Liver (tissue), 9 donors: ENCODE data around the gene ZNF467. TPM values are rescaled to one million over a fixed set of nuclear protein-coding genes. Genes with fewer than 3 reads are reported as not detected.

Source experiments
- DNase-seq: peaks from one replicate; pipeline ENCODE4 v3.0.0-alpha.2; 2017; ENCODE audit warnings: low spot score
- H3K27ac ChIP-seq, 2 donors: one replicate each; pipeline ENCODE4 v1.7.0; 2013; ENCODE audit warnings: inconsistent platforms in 2 of 2, low read length in 2 of 2, control low read depth in 1 of 2, low read depth in 1 of 2, mild to moderate bottlenecking in 1 of 2
- H3K27me3 ChIP-seq, 4 donors: one replicate each; pipeline versions ENCODE4 v1.6.1 to v1.7.0; 2013; ENCODE audit warnings: low read length in 3 of 4, inconsistent platforms in 1 of 4, mild to moderate bottlenecking in 1 of 4, moderate library complexity in 1 of 4; ENCODE audit not compliant: control insufficient read depth in 4 of 4, insufficient read depth in 4 of 4
- H3K36me3 ChIP-seq, 4 donors: one replicate each; pipeline versions ENCODE4 v1.6.1 to v1.7.0; 2013; ENCODE audit warnings: low read length in 3 of 4, mild to moderate bottlenecking in 3 of 4, low read depth in 1 of 4, moderate library complexity in 1 of 4; ENCODE audit not compliant: control insufficient read depth in 4 of 4, insufficient read depth in 3 of 4
- H3K4me1 ChIP-seq, 4 donors: one replicate each; pipeline versions ENCODE4 v1.6.1 to v1.7.0; 2013; ENCODE audit warnings: low read length in 3 of 4, mild to moderate bottlenecking in 3 of 4, moderate library complexity in 1 of 4; ENCODE audit not compliant: control insufficient read depth in 4 of 4, insufficient read depth in 4 of 4
- H3K4me3 ChIP-seq, 3 donors: one replicate each; pipeline versions ENCODE4 v1.6.1 to v1.7.0; 2013; ENCODE audit warnings: low read length in 3 of 3, control low read depth in 1 of 3, low read depth in 1 of 3, mild to moderate bottlenecking in 1 of 3
- H3K9ac ChIP-seq, 2 donors: one replicate each; pipeline ENCODE4 v1.7.0; 2013; ENCODE audit warnings: low read length in 2 of 2, mild to moderate bottlenecking in 2 of 2, moderate library complexity in 2 of 2, control low read depth in 1 of 2, low read depth in 1 of 2
- H3K9me3 ChIP-seq, 4 donors: one replicate each; pipeline versions ENCODE4 v1.6.1 to v1.7.0; 2013; ENCODE audit warnings: low read length in 3 of 4; ENCODE audit not compliant: control insufficient read depth in 4 of 4
- EGR1 ChIP-seq, 2 donors: IDR thresholded peaks; 2 replicates each; pipeline ENCODE4 v1.6.1; 2016 to 2018; ENCODE audit warnings: antibody characterized with exemption in 2 of 2, low read depth in 2 of 2
- FOXA1 ChIP-seq: IDR thresholded peaks from 2 replicates; pipeline ENCODE4 v1.6.1; 2016; ENCODE audit warnings: antibody characterized with exemption
- FOXA2 ChIP-seq: IDR thresholded peaks from 2 replicates; pipeline ENCODE4 v1.6.1; 2016; ENCODE audit warnings: antibody characterized with exemption
- GABPA ChIP-seq, 2 donors: IDR thresholded peaks in 1 of 2; conservative IDR thresholded peaks in 1 of 2; 2 replicates each; pipeline ENCODE4 v1.6.1; 2016; ENCODE audit warnings: antibody characterized with exemption in 2 of 2, mild to moderate bottlenecking in 1 of 2, moderate library complexity in 1 of 2
- HNF4A ChIP-seq, 2 donors: conservative IDR thresholded peaks; 2 replicates each; pipeline ENCODE4 v1.6.1; 2016; ENCODE audit warnings: antibody characterized with exemption in 2 of 2, mild to moderate bottlenecking in 2 of 2
- HNF4G ChIP-seq: IDR thresholded peaks from 2 replicates; pipeline ENCODE4 v1.6.1; 2016; ENCODE audit warnings: antibody characterized with exemption
- NR2F2 ChIP-seq: IDR thresholded peaks from 2 replicates; pipeline ENCODE4 v1.6.1; 2016; ENCODE audit warnings: antibody characterized with exemption
- RAD21 ChIP-seq, 2 donors: IDR thresholded peaks; 2 replicates each; pipeline ENCODE4 v1.6.1; 2016; ENCODE audit warnings: antibody characterized with exemption in 2 of 2, mild to moderate bottlenecking in 2 of 2
- RXRA ChIP-seq, 2 donors: IDR thresholded peaks; 2 replicates each; pipeline ENCODE4 v1.6.1; 2017 to 2018; ENCODE audit warnings: antibody characterized with exemption in 2 of 2, mild to moderate bottlenecking in 1 of 2
- SP1 ChIP-seq: IDR thresholded peaks from 2 replicates; pipeline ENCODE4 v1.6.1; 2018; ENCODE audit warnings: antibody characterized with exemption, mild to moderate bottlenecking
- TAF1 ChIP-seq: conservative IDR thresholded peaks from 2 replicates; pipeline ENCODE4 v1.6.1; 2016; ENCODE audit warnings: antibody characterized with exemption, mild to moderate bottlenecking
- YY1 ChIP-seq: IDR thresholded peaks from 2 replicates; pipeline ENCODE4 v1.6.1; 2016; ENCODE audit warnings: antibody characterized with exemption, mild to moderate bottlenecking
- WGBS: extraction: QIAGEN DNeasy Blood & Tissue Kit; methylation state at CpG from one replicate; pipeline ENCODE4 v1.1.7; 2013; 5-methylcytosine and 5-hydroxymethylcytosine counted together
- polyA plus RNA-seq, 2 donors: library from polyadenylated mRNA; stranded (reverse) in 1 of 2; unstranded in 1 of 2; fragments of 200-250 nt in 1 of 2; fragments of >200 nt in 1 of 2; fragmentation: Nextera tagmentation in 1 of 2; extraction: Ambion mirVana in 1 of 2; gene quantifications; one replicate each; pipeline versions ENCODE4 v1.2.1 to v1.2.3, GENCODE V29; 2013 to 2015
- total RNA-seq, 2 donors: library from RNA; depleted of rRNA; stranded (reverse); fragments of >200 nt; gene quantifications; one replicate each; pipeline ENCODE4 v1.2.3, GENCODE V29; 2014
- TF ChIP-seq, protein P1 (sequence below): IDR thresholded peaks from 2 replicates; pipeline ENCODE4 v1.6.1; 2016; ENCODE audit warnings: antibody characterized with exemption
- TF ChIP-seq, protein P2 (sequence below): fragments of 150-350 bp; IDR thresholded peaks from 2 replicates; pipeline ENCODE4 v1.5.1; 2017; ENCODE audit warnings: improper control_type of control experiment, low read depth, low read length; ENCODE audit not compliant: missing input control
- TF ChIP-seq, protein P3 (sequence below): IDR thresholded peaks from 2 replicates; pipeline ENCODE4 v1.6.1; 2016; ENCODE audit warnings: antibody characterized with exemption
- donor health status: healthy.
- donor health status: healthy.
- donor health status: healthy.
- donor health status: healthy.
- donor health status: healthy.

ZNF467 gene
- total and polyA plus RNA-seq, 4 donors: 2.8 to 4.0 (median 3.7) TPM

DNA sequence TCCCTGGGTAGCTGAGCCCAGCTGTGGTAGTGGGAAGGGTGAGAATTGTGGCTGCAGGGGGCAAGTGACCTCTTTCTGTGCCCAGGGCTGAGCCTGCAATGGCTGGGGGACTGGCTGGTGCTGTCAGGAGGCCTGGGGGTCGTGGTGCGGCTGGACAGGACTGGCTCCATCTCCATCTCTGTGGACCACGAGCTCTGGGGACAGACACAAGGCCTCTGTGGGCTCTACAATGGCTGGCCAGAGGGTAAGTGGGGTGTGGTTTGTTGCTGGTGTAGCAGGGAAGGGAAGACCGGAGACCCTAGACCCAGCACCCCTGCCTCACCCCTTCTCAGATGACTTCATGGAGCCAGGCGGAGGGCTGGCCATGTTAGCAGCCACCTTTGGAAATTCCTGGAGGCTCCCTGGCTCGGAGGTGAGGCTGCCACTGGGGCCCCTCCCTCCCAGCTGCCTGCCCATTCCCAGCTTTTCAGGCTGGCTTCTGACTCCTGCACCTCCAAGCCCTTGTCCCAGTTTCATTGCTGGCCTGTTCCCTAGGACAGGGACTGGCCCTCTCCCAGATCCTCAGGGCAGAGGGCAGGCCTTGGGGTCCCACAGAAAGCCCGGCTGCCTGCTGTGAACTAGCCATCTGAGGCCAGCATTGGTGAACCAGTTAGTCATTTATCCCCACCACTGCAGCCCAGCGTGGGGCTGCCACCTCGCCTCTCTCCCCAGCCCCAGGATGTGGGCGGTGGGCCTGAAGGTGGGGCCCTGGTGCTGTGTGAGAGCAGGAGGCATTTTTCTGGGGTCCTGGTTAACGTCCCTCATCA lies 5.5 kb upstream of the ZNF467 start:
- 85% methylated on average over 11 of the region's 11 CpGs for WGBS
- TF ChIP-seq TAF1: no peak
- no peak for TF ChIP-seq GABPA (IDR thresholded peaks at IDR 0.05 in 1 of 2, conservative IDR thresholded peaks at IDR 0.05 in 1 of 2)
- TF ChIP-seq HNF4G: no peak
- no peak for TF ChIP-seq RAD21 (IDR thresholded peaks at IDR 0.05)
- no peak for TF ChIP-seq FOXA1
- TF ChIP-seq NR2F2: no peak
- Histone ChIP-seq H3K4me3 (no peak overlapping the region), H3K27ac (no peak overlapping the region), H3K9ac (no peak overlapping the region), H3K36me3 (no peaks in the 10 kb centered on the region), H3K4me1 (peaks cover 0 to 10% (median 2%) of the 10 kb centered on the region in 4 donors), H3K9me3 (no peaks in the 10 kb centered on the region), H3K27me3 (no peaks in the 10 kb centered on the region)
- DNase-seq: no peak

DNA sequence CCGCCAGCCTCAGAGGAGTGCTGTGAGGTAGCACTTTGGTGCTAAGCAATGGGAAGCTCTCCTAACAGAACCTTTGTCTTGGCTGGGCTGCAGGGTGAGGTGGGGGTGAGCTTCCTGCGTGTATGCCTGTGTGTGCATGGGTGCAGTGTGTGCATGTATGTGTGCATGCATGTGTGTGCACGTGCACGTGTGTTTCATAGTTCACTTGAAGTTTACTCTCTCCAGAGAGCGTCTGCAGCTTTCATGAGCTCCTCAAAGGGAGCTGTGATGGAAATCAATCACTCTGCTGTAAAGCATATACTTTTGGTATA lies 4.9 kb upstream of the ZNF467 start:
- TF ChIP-seq RXRA (IDR thresholded peaks at IDR 0.05) (no peak), HNF4A (conservative IDR thresholded peaks at IDR 0.05) (no peak), HNF4G (no peak), NR2F2 (no peak), RAD21 (IDR thresholded peaks at IDR 0.05) (no peak), YY1 (no peak), GABPA (IDR thresholded peaks at IDR 0.05 in 1 of 2, conservative IDR thresholded peaks at IDR 0.05 in 1 of 2) (no peak), EGR1 (IDR thresholded peaks at IDR 0.05; ENCODE audit: low read depth in 2 of 2) (no peak), SP1 (no peak), FOXA2 (no peak), FOXA1 (no peak)
- TF ChIP-seq, protein P1, sequence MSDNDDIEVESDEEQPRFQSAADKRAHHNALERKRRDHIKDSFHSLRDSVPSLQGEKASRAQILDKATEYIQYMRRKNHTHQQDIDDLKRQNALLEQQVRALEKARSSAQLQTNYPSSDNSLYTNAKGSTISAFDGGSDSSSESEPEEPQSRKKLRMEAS: no peak
- TF ChIP-seq, protein P2, sequence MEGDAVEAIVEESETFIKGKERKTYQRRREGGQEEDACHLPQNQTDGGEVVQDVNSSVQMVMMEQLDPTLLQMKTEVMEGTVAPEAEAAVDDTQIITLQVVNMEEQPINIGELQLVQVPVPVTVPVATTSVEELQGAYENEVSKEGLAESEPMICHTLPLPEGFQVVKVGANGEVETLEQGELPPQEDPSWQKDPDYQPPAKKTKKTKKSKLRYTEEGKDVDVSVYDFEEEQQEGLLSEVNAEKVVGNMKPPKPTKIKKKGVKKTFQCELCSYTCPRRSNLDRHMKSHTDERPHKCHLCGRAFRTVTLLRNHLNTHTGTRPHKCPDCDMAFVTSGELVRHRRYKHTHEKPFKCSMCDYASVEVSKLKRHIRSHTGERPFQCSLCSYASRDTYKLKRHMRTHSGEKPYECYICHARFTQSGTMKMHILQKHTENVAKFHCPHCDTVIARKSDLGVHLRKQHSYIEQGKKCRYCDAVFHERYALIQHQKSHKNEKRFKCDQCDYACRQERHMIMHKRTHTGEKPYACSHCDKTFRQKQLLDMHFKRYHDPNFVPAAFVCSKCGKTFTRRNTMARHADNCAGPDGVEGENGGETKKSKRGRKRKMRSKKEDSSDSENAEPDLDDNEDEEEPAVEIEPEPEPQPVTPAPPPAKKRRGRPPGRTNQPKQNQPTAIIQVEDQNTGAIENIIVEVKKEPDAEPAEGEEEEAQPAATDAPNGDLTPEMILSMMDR: no peak
- whole genome bisulfite sequencing: 75% methylated on average over 5 of the region's 5 CpGs
- Histone ChIP-seq H3K9me3 (no peaks in the 10 kb centered on the region), H3K36me3 (no peaks in the 10 kb centered on the region), H3K4me1 (peaks cover 0 to 10% (median 2%) of the 10 kb centered on the region in 4 donors), H3K4me3 (no peak overlapping the region), H3K27ac (no peak overlapping the region), H3K9ac (no peak overlapping the region), H3K27me3 (no peaks in the 10 kb centered on the region)
- DNase-seq: no peak

DNA sequence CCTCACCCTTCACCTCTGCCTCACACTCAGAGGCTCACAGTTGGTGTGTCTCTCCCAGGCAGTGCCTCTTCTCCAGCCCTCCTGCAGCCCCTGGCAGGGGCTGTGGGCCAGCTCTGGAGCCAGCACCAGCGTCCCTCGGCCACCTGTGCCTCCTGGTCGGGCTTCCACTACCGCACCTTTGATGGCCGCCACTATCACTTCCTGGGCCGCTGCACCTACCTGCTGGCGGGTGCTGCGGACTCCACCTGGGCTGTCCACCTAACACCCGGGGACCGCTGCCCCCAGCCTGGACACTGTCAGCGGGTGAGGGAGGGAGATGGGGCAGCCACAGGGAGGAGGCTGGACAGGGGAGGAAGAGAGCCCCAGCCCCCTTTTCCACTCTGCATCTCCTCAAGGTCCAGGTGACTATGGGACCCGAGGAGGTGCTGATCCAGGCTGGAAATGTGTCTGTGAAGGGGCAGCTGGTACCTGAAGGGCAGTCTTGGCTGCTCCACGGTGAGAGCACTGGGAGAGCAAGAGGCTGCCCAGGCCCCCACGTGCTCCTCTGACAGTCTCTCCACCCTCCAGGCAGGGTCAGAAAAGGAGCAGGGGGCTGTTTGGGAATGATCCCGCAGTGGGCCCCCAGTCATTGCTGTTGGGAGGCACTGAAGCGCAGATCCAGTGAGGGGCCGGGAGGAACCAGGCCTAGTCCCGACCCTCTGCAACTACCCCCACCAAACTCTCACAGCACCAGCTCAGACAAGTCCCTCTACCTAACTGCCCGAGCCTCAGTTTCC lies 4.4 kb upstream of the ZNF467 start:
- no peaks in the 10 kb centered on the region for H3K27me3 ChIP-seq
- H3K36me3 ChIP-seq: no peaks in the 10 kb centered on the region
- peaks cover 0 to 14% (median 4%) of the 10 kb centered on the region in 4 donors for H3K4me1 ChIP-seq
- no peak overlapping the region for H3K9ac ChIP-seq
- 77% methylated on average over 19 of the region's 19 CpGs for WGBS
- DNase-seq: no peak
- H3K27ac ChIP-seq: no peak overlapping the region
- H3K9me3 ChIP-seq: no peaks in the 10 kb centered on the region
- TF ChIP-seq, protein P3, sequence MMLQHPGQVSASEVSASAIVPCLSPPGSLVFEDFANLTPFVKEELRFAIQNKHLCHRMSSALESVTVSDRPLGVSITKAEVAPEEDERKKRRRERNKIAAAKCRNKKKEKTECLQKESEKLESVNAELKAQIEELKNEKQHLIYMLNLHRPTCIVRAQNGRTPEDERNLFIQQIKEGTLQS: no peak
- TF ChIP-seq, protein P1: no peak
- TF ChIP-seq HNF4G: no peak
- no peak overlapping the region for H3K4me3 ChIP-seq
